ENCODE data around the gene DPP10.

DPP10 gene

DNA sequence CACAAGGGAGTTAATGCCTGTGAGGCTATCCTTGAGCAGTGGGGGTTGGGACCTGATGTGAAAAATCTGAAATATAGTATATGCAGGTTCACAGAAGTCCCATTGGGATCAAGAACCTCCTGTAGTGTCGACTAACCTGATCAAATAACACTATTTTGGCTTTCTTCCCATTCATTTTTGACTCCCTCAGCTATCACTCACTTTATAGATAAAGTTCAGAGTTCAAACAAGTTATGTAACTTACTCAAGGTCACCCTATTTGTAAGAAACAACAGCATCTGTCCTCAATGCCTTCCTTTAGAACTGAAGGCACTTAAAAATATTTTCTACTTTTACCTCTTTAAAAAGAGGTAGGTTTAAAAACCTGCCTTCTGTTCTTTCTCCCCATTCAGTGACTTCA, 341.6 kb downstream of the DPP10 start:
- ChIA-PET POLR2A (ENCODE audit: low non-redundant PET) (no interaction called here), CTCF (no interaction called here)
- TF ChIP-seq, protein P1, sequence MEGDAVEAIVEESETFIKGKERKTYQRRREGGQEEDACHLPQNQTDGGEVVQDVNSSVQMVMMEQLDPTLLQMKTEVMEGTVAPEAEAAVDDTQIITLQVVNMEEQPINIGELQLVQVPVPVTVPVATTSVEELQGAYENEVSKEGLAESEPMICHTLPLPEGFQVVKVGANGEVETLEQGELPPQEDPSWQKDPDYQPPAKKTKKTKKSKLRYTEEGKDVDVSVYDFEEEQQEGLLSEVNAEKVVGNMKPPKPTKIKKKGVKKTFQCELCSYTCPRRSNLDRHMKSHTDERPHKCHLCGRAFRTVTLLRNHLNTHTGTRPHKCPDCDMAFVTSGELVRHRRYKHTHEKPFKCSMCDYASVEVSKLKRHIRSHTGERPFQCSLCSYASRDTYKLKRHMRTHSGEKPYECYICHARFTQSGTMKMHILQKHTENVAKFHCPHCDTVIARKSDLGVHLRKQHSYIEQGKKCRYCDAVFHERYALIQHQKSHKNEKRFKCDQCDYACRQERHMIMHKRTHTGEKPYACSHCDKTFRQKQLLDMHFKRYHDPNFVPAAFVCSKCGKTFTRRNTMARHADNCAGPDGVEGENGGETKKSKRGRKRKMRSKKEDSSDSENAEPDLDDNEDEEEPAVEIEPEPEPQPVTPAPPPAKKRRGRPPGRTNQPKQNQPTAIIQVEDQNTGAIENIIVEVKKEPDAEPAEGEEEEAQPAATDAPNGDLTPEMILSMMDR (conservative IDR thresholded peaks at IDR 0.05; ENCODE audit: low read depth), result no peak

DNA sequence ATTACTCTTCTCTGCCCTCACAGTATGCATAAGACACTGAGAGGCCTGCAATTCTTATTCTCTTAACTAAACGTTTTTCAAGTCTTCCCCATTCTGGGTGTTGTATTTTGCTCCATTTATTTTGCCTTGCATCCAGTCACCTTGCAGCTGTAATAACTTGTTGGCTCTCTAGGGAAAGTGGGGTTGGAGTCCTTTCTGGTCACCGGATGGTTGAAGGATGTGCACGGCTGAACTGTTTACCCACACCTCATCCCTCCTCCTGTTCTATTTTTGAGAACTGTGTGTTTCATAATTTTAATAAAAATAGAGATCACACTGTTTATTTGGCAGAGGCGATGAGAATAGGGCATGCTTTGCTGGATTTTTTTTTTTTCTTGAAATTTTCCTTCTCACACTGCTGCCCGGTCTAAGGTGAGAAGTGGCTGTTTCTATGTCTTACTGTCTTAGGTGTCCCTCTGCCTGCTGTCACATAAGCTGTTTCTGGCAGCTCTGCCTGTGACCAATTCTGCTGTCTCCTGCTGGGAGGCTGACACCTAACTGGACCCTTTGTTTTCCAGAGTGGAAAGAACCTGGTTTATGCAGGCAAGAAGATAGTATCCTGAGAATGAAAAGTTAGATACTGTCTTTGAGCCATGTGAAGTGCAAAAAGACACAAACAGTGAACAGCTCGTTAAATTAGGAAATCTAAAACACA, 342.6 kb downstream of the DPP10 start:
- no peak overlapping the region for H3K27ac ChIP-seq
- ChIA-PET POLR2A (ENCODE audit: low non-redundant PET) (no interaction called here), CTCF (no interaction called here)
- DNase-seq (ENCODE audit: low spot score), result no peak
- TF ChIP-seq, protein P1 (conservative IDR thresholded peaks at IDR 0.05; ENCODE audit: low read depth), result no peak

More for the DNA sequence above, 341.6 kb downstream of the DPP10 start:
- no peak overlapping the region for H3K27ac ChIP-seq
- no peak for DNase-seq (ENCODE audit: low spot score)

DNA sequence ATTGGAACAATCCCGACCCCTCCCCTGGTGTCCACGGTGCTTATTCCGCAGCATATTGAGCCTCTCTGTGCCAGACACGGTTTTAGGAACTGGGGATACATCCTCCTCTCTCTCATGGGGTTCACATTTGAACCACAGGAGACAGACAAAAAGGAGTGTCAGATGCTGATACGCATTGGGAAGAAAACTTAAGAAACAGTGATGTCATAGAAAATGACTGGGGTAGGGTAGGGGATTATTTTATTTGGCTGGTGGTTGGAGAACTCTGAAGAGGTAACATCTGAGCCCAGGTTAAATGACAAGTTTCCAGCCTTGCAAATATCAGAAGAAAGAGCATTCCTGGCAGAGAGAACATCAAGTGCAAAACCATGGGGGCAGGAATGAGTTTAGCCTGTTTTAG, 344.5 kb downstream of the DPP10 start:
- TF ChIP-seq, protein P1 (conservative IDR thresholded peaks at IDR 0.05; ENCODE audit: low read depth), result no peak
- no peak for DNase-seq (ENCODE audit: low spot score)
- CTCF ChIA-PET, result interaction anchor here (0.7 kb wide), 1 partner anchor 162 kb away, joined by 3 read pairs; no protein-coding TSS in a partner anchor
- H3K27ac ChIP-seq, result no peak overlapping the region
- POLR2A ChIA-PET (ENCODE audit: low non-redundant PET), result no interaction called here

DNA sequence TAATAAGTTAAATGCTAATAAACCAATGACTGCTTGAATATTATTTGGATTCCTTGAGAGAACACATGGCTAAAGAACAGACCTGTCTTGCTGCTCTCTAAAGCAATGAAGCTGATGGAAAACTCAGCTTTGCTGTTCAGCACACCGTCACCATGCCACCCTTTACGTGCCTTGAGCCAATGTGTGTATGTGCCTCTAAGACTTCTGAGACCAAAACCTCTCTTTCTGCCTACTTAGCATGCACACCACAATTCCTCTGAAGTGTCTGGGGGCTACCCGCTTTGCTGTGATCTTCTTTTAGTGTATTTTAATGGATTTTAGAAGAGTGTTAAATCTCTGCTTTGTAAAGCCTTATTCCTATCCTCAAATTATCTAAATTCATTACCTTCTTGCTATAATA, 345.0 kb downstream of the DPP10 start:
- TF ChIP-seq, protein P1 (conservative IDR thresholded peaks at IDR 0.05; ENCODE audit: low read depth), result no peak
- ChIA-PET CTCF (no interaction called here), POLR2A (ENCODE audit: low non-redundant PET) (no interaction called here)
- no peak overlapping the region for H3K27ac ChIP-seq
- DNase-seq (ENCODE audit: low spot score), result no peak

DNA sequence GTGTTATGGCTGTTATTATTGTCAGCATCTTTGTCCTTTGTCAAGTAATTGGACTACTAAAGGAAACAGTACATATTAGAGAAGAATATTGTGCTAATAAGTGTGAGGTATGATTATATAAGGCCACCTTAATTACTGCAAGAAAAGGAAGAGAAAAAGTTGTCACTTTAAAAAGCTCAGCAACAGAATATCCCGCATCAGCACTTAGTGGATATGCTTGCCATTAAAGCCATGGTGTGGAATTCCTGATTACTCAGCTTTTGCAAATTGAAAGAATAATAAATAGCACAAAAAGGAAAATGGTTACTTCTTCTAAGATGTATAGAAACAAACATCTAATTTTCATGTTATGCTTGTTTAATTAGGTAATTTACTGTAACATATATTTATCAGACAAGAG, 347.5 kb downstream of the DPP10 start:
- POLR2A ChIA-PET (ENCODE audit: low non-redundant PET), result no interaction called here
- H3K27ac ChIP-seq, result no peak overlapping the region
- CTCF ChIA-PET, result no interaction called here
- TF ChIP-seq, protein P1 (conservative IDR thresholded peaks at IDR 0.05; ENCODE audit: low read depth), result no peak
- no peak for DNase-seq (ENCODE audit: low spot score)

DNA sequence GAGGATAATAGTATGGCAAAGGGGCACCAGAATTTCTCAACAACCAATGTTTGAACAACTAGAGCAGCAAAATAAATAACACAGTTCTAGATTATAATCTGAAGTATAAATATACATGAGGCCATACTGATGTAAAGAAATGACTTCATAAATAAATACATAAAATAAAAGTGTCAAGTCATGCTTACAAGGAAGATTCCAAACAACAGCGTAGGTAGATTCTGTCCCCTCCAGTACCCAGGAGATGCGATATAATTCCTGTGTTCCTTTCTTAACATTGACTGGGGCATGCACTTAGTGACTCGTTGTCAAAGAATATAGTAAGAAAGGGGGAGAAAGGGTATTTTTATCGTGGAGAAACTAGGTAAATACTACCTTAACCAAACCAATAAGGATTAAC, 355.1 kb downstream of the DPP10 start:
- ChIA-PET CTCF (no interaction called here), POLR2A (ENCODE audit: low non-redundant PET) (no interaction called here)
- no peak for DNase-seq (ENCODE audit: low spot score)
- H3K27ac ChIP-seq, result no peak overlapping the region
- TF ChIP-seq, protein P1 (conservative IDR thresholded peaks at IDR 0.05; ENCODE audit: low read depth), result no peak
